Measurements from ENCODE around the gene CDX1.

DNA sequence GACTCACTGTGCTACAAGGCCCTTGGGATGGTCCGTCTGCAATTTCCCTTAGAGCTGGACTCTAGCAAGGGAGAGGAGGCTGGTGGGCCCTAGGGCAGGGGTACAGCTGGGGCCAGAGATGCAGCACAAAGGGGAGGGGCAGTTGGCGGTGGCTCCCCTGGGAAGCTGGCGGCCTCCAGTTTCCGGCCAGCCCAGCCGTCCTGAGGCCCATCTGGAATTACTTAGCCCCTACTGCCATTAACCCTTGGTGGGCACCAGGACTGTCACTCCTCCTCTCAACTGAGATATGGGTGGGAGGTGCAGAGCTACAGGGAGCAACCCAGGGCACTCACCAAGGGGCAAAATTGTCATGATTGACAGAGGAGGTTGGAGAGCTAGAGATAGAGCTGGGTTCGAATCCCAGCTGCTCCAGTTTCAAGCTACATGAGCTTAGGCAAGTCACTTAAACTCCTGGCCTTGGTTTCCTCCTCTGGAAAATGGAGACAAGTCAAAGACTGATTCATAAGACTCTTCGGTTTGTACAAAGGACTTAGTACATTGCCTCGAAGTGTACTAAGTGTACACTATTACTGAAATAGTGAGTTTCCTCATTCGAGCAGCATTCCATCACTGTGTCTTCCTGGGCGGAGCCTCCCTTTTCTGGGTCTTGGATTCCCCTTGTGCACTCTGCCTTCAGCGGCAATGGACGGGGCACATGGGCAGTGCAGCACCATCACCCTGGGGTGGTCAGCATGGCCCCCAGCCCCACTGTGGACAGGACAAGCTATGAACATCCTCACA is 8.2 kb upstream of the CDX1 start:
- TF ChIP-seq, protein P1, sequence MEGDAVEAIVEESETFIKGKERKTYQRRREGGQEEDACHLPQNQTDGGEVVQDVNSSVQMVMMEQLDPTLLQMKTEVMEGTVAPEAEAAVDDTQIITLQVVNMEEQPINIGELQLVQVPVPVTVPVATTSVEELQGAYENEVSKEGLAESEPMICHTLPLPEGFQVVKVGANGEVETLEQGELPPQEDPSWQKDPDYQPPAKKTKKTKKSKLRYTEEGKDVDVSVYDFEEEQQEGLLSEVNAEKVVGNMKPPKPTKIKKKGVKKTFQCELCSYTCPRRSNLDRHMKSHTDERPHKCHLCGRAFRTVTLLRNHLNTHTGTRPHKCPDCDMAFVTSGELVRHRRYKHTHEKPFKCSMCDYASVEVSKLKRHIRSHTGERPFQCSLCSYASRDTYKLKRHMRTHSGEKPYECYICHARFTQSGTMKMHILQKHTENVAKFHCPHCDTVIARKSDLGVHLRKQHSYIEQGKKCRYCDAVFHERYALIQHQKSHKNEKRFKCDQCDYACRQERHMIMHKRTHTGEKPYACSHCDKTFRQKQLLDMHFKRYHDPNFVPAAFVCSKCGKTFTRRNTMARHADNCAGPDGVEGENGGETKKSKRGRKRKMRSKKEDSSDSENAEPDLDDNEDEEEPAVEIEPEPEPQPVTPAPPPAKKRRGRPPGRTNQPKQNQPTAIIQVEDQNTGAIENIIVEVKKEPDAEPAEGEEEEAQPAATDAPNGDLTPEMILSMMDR (IDR thresholded peaks at IDR 0.05; ENCODE audit: low read length): no peak
- no peak for TF ChIP-seq EZH2 (IDR thresholded peaks at IDR 0.05; ENCODE audit: borderline replicate concordance, low read length)

Measured in OCI-LY1 (cell line).